Measurements from ENCODE around the gene ATG2B. TPM values are rescaled to one million over a fixed set of nuclear protein-coding genes. Genes with fewer than 3 reads are reported as not detected.

The ATG2B gene
- total RNA-seq, 3 donors from 2014 or later (not counting 1 experiment from before 2014, with no cell fraction given), result 34.8 to 45.6 (median 35.8) TPM

- DNase-seq (no peak), ATAC-seq (no peak)
- no peak overlapping the region for H3K27ac ChIP-seq (ENCODE audit: low read length)
- no peaks in the 10 kb centered on the region for H3K4me1 ChIP-seq (ENCODE audit: control insufficient read depth, insufficient read depth, low read length)
- Mint-ChIP-seq H3K27me3 (ENCODE audit: low read depth in 2 of 2) (no peaks in the 10 kb centered on the region), H3K27ac (no peak overlapping the region), H3K4me3 (no peak overlapping the region), H3K36me3 (no peaks in the 10 kb centered on the region), H3K9me3 (no peaks in the 10 kb centered on the region), H3K4me1 (no peaks in the 10 kb centered on the region)
- 82% methylated on average over 12 of the region's 12 CpGs for WGBS (ENCODE audit: insufficient coverage)
- no peaks in the 10 kb centered on the region for H3K27me3 ChIP-seq (ENCODE audit: control insufficient read depth, insufficient read depth, low read length)
- no peak overlapping the region for H3K4me3 ChIP-seq (ENCODE audit: low read length)
- H3K36me3 ChIP-seq (ENCODE audit: control insufficient read depth, insufficient read depth, low read length), result no peaks in the 10 kb centered on the region
- H3K9me3 ChIP-seq (ENCODE audit: control insufficient read depth, insufficient read depth, low read length), result no peaks in the 10 kb centered on the region
- TF ChIP-seq CTCF (IDR thresholded peaks at IDR 0.05), result no peak
- intact Hi-C loops (cut with micrococcal nuclease), result no loop called here
Measured at GRCh38 chr14:96231526-96232130, 131.5 kb downstream of the ATG2B start.

GRCh38 chr14:96231056-96231455 is 132.1 kb downstream of the ATG2B start:
- H3K36me3 Mint-ChIP-seq, result no peaks in the 10 kb centered on the region
- ATAC-seq (no peak), DNase-seq (no peak)
- no peaks in the 10 kb centered on the region for H3K4me1 ChIP-seq (ENCODE audit: control insufficient read depth, insufficient read depth, low read length)
- no peaks in the 10 kb centered on the region for H3K9me3 Mint-ChIP-seq
- H3K27ac Mint-ChIP-seq, result no peak overlapping the region
- no peaks in the 10 kb centered on the region for H3K4me1 Mint-ChIP-seq
- no peaks in the 10 kb centered on the region for H3K27me3 Mint-ChIP-seq (ENCODE audit: low read depth in 2 of 2)
- no peak overlapping the region for H3K4me3 Mint-ChIP-seq
- no peaks in the 10 kb centered on the region for H3K9me3 ChIP-seq (ENCODE audit: control insufficient read depth, insufficient read depth, low read length)
- H3K36me3 ChIP-seq (ENCODE audit: control insufficient read depth, insufficient read depth, low read length), result no peaks in the 10 kb centered on the region
- no peak for TF ChIP-seq CTCF (IDR thresholded peaks at IDR 0.05)
- H3K4me3 ChIP-seq (ENCODE audit: low read length), result no peak overlapping the region
- no peak overlapping the region for H3K27ac ChIP-seq (ENCODE audit: low read length)
- WGBS (ENCODE audit: insufficient coverage), result 78% methylated on average over 4 of the region's 4 CpGs
- intact Hi-C loops (cut with micrococcal nuclease), result no loop called here
- H3K27me3 ChIP-seq (ENCODE audit: control insufficient read depth, insufficient read depth, low read length), result no peaks in the 10 kb centered on the region

- H3K4me1 Mint-ChIP-seq, result no peaks in the 10 kb centered on the region
- H3K36me3 Mint-ChIP-seq, result no peaks in the 10 kb centered on the region
- no peak overlapping the region for H3K27ac ChIP-seq (ENCODE audit: low read length)
- H3K4me3 Mint-ChIP-seq, result no peak overlapping the region
- H3K27me3 ChIP-seq (ENCODE audit: control insufficient read depth, insufficient read depth, low read length), result no peaks in the 10 kb centered on the region
- TF ChIP-seq CTCF (IDR thresholded peaks at IDR 0.05), result no peak
- H3K9me3 ChIP-seq (ENCODE audit: control insufficient read depth, insufficient read depth, low read length), result no peaks in the 10 kb centered on the region
- H3K27ac Mint-ChIP-seq, result no peak overlapping the region
- H3K4me1 ChIP-seq (ENCODE audit: control insufficient read depth, insufficient read depth, low read length), result no peaks in the 10 kb centered on the region
- intact Hi-C loops (cut with micrococcal nuclease), result no loop called here
- no peaks in the 10 kb centered on the region for H3K36me3 ChIP-seq (ENCODE audit: control insufficient read depth, insufficient read depth, low read length)
- no peak overlapping the region for H3K4me3 ChIP-seq (ENCODE audit: low read length)
- H3K27me3 Mint-ChIP-seq (ENCODE audit: low read depth in 2 of 2), result peaks cover 0 to 7% of the 10 kb centered on the region in 2 donors
- ATAC-seq (no peak), DNase-seq (no peak)
- H3K9me3 Mint-ChIP-seq, result no peaks in the 10 kb centered on the region
- 88% methylated on average over 6 of the region's 6 CpGs for WGBS (ENCODE audit: insufficient coverage)
Measured at GRCh38 chr14:96229315-96229714, 133.8 kb downstream of the ATG2B start.

Other genes with a start within 250 kb of the ATG2B start
- gene BDKRB2, start 158.5 kb downstream of the ATG2B start, total RNA-seq, result not detected
- not detected for gene BDKRB1, start 107.1 kb downstream of the ATG2B start, total RNA-seq
- gene GSKIP, start 185 bp upstream of the ATG2B start, total RNA-seq, result 10 to 100 TPM in 1 of 3 donors, 1 to 10 TPM in 2; 6.6 to 11.8 (median 7.9) TPM
- gene AK7, start 28.8 kb upstream of the ATG2B start, total RNA-seq, result not detected
- gene PAPOLA, start 139.0 kb upstream of the ATG2B start, total RNA-seq, result 100 to 1,000 TPM; 200 to 225 (median 224) TPM

All from natural killer cell (primary cell).